GM18868 (cell line): ENCODE data around the gene TDRD7.
"Not testable (repeated sequence)": the region's sequence is repeated elsewhere in the genome, so short reads cannot be mapped to it uniquely, and the experiment has no call there.

Experiments used
- ATAC-seq: cut with Tn5 transposase; IDR thresholded peaks from one replicate; pipeline ENCODE4 v1.9.1; 2021; ENCODE audit warnings: mild to moderate bottlenecking, moderate library complexity; ENCODE audit not compliant: unreplicated experiment

Gene TDRD7

DNA sequence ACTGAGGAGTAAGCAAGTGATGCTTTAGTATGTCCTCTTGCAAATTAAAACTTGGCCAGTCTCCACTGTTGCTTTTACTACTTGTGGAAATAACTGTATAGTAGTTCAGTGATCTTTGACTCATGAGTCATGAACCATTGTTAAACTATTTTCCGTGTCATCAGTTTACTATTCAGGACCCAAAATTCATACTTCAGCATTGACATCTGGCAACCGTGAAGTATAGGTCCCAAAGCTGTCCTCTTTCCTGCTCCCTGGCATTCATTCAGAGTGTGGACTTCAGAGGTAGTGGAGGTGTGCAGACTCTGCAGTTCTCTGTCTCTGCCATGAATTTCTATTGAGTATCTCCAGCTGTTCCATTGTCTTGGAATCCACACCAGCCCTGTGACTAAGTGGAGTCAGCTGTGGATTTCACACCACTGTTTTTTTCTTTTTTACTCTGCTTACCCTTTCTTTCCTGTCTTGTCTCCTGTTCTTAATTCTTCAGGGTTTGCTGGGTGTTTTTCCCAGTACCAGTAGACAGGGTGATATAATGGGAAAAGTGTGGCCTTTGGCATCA lies 7.5 kb downstream of the TDRD7 start:
- no peak for ATAC-seq

DNA sequence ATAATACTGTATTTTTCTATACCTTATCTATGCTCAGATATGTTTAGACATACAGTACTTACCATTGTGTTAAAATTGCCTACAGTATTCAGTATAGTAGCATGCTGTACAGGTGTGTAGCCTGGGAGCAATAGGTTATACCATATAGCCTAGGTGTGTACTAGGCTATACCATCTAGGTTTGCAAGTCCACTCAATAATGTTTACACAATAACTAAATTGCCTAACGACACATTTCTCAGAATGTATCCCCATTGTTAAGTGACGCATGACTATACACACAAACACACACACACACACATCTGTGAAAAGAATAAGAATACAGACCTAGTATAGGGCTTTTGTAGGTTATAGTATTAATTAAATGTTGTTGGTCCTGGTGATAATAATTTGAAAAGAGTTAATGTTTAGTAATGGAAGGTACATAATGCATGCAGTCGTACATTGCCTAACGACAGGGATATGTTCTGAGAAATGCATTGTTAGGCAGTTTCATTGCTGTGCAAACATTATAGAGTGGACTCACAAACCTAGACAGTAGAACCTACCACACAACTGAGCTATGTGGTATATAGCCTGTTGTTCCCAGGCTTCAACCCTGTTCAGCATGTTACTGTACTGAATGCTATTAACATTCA lies 13.6 kb downstream of the TDRD7 start:
- ATAC-seq: no peak

DNA sequence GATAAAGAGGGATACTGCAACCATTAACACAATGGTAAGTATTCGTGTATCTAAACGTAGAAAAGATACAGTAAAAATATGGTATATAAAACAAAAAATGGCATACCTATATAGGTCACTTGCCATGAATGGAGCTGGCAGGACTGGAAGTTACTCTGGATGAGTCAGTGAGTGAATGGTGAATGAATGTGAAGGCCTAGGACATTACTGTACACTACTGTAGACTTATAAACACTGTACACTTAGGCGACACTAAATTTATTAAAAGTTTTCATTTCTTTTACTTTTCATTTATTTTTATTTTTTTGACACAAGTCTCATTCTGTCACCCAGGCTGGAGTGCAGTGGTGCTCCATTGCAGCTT lies 14.1 kb downstream of the TDRD7 start:
- ATAC-seq: no peak

DNA sequence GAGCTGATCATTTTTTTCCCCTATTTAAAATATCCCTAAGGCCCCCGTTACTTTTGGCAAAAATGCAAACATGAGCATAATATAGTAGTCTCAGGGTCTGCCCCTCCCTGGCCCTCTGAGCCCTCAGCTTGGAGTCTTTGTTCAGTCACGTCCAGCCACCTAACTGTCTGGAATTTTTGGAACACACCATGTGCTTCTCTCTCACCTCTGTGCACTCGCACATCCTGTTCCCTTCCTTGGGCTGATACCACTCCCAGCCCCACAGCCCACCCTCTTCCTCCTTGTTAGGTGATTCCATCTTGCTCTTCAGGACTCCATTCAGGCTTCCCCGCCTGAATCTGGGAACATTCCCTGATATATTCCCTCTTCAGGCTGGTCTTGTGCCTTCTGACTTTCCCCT lies 16.0 kb downstream of the TDRD7 start:
- ATAC-seq: no peak

DNA sequence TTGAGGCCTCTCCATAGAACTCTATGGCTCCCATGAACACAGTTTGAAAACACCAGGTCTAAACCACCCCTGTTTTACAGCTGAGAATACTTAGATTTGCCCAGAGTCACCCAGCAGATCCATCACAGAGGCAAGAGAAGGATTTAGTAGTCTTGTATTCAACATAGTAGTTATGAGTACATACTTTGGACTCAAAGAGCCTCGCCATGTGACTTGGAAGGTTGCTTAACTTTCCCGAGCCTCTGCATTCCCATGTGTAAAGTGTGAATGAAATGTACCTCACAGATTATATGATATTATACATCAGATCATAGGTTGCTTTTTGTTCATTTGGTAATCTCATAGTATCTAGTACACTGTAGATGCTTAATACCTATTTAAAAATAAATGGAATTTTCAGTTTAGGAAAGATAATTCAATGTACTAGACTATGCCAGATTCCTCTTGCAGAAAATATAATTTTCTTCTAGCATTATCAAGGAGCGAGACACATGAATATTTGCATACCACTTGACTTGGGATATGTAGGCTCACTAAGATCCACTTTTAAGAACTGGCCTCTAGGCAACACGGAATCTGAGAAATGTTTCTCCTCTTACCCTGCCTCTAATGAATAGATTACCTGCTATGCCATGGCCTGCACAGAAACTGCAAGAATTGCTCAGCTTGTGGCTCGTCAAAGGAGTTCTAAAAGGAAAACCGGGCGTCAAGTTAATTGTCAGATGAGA lies 18.6 kb downstream of the TDRD7 start:
- no peak for ATAC-seq

DNA sequence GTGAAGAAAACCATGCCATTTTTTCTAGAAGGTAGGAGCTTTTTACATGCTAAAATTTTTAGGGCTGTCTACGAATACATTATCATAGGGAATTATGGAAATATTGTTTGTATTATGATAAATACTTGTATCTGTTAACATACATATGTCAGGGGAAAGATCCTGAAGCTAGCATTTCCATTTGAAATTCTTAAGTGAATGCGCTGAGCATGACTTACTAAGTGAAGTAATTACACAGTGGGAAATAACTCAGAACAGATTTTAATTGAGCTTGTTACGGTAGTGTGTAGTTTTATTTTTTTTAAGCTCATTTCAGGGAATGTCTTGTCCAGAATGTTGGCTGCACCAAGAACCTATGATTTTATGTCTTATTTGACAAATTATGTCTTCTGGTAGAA lies 19.1 kb downstream of the TDRD7 start:
- no peak for ATAC-seq

DNA sequence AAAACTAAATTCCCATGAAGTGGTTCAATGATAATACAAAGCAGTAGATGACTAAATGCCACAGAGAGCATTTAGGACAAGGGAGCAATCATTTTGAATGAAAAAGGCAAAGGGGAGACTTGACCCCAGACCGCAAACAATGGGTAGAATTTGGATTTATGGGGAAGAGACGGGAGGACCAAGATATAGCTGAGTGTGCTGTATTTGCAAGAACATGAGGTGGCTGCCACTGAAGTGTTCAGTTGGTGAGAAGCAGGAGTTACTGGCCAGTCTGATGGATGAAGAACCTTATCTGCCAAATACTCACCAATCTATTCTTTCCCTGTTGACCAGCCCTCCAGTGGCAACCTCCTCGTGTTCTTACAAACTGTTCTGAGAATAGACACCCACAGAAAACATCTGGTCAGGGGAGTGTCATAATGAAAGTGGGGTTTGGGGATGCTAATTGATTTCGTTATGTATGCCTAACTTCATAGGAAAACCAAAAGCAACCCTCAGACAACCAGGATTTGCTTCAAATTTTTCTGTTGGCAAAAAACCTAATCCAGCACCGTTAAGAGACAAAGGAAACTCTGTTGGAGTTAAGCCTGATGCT lies 19.8 kb downstream of the TDRD7 start:
- ATAC-seq: no peak

DNA sequence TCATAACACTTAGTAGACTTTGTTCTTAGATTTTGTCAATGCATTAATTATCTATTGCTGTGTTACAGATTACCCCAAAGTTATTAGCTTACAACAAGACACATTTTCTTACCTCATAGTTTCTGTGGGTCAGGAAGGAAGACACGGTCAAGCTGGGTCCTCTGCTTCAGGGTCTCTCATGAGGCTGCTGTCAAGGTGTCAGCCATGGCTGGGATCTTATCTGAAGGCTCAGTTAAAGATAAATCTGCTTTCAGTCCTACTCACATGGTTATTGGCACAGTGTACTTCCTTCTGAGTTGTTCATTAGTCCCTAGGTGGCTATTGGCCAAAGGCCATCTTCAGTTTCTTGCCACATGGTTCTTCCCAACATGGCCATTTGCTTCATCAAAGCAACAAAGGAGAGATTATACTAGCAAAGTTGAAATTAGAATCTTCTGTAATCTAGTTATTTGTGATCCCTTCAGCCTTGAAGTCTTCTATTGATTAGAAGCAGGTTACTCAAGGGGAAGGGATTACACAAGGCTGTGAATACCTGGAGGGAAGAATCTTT lies 25.2 kb downstream of the TDRD7 start:
- ATAC-seq: no peak

DNA sequence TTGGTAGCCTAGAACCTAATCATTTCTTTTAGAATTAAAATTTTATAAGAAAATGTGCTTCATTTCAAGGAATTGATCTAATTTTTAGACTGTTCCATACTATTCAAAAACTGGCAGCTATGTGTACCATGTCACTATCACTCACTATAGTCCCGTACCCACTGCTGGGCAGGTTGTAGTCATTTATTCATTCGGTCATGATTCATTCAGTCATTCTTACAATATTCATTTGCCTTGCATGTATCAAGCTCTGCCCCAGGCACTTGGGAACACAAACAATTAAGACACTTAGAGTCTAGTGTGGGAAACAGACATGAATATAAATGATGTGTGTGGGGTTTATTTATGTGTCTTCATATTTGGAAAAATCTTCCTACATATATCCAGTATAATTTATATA lies 26.4 kb downstream of the TDRD7 start:
- ATAC-seq: no peak

DNA sequence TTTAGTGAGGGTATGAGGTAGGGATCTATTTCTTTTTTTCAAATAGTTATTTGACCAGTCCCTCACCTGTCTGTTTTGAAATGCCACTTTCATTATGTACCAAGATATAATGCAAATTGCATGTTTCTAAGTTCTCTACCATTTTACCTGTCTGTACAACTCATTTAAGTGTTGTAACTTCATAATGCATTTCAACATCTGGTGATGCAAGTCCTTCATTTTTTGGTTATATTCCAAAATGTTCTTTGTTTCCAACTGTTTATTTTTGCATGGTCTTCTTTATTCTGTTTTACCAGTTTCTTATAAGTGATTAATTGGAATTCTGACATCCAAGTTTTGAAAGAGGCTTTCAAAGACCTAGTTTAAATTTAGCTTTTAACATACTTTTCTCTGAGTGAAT lies 26.8 kb downstream of the TDRD7 start:
- no peak for ATAC-seq

DNA sequence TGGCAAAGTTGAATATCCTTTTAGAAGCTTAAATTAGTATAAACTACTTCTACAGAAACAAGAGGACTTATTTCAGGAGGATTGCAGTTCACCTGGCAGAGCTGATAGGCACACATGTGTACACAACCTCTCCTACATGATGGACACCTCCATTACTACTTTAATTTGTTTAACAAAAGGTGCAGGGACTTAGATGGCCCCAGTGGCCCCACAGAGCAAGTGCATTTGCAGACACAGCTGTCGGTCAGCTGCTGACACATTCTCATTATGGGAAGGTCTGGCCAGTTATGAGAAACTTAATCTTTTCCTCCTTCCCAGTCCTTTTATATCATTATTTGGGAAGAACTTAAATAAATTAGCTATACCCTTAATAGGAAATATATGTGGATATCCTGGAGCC lies 28.3 kb downstream of the TDRD7 start:
- no peak for ATAC-seq

DNA sequence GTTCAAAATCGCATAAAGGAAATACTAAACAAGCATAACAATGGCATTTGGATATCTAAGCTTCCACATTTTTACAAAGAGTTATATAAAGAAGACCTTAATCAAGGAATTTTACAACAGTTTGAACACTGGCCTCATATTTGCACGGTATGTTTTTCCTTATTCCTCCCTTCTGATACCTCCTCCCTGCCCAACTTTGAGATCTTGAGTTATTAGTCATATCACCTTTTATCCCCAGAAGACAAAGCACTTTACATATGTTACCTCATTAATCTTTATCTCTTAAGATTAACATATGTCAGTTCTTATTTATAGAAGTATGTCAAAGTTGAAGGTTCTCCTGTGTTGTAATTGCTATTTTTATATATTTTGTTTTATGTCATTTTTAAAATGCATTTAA lies 29.8 kb downstream of the TDRD7 start:
- ATAC-seq: no peak

DNA sequence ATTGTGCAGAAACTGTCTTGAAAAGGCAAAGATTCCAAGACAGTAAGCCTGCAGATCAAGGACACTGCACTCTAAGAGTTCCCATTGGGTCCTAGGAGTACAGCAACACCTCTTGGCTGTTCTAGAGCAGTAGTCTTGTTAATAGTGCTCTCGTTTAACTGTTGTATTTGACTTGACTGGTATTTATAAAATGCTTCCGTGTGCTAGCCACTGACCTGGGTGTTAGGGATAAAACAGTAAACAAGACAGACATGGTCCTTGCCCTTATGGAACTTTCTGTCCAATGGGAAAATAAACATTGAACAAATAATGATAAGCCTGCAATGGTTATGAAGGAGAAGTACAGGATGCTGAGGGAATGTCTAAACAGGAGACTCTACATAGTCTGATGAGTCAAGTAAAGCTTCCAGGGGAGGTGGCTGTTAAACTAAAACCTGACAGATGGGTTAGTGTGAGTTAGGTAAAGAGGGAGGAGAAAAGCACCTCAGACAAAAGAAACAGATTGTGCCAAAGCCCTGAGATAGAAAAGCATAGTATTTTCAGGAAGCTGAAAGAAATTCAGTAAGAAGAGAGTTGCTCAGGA lies 33.3 kb downstream of the TDRD7 start:
- no peak for ATAC-seq

DNA sequence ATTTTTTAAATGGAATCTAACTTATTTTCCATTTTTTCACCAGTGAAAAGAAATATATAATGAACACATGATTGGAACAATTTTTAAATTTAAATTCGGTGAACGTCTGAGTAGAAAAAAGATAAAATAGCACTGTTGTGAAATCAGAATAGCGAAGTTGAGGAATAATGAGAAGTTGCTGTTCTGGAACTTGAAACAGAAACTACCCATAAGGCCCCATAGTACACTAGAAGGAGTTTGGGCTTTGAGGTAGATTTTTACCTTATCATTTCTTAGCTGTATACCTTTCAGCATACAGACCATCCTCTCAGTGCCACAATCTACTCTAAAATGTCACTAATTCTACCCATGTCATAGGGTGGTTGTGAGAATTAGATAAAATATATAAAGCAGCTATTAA lies 35.1 kb downstream of the TDRD7 start:
- no peak for ATAC-seq

DNA sequence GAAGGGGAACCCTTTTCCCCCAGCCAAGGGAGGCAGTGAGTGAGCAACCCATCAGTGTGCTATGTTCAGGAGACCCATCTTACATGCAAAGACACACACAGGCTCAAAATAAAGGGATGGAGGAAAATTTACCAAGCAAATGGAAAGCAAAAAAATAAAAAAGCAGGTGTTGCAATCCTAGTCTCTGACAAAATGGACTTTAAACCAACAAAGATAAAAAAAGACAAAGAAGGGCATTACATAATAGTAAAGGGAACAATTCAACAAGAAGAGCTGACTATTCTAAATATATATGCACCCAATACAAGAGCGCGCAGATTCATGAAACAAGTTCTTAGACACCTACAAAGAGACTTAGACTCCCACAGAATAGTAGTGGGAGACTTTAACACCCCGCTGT lies 41.7 kb downstream of the TDRD7 start:
- not testable (repeated sequence) for ATAC-seq

DNA sequence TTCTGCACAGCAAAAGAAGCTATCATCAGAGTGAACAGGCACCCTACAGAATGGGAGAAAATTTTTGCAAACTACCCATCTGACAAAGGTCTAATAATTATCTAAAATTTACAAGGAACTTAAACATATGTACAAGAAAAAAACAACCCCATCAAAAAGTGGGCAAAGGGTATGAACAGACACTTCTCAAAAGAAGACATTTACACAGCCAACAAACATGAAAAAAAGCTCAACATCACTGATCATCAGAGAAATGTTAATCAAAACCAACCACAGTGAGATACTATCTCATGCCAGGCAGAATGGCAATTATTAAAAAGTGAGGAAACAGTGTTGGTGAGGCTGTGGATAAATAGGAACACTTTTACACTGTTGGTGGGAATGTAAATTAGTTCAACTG lies 44.9 kb downstream of the TDRD7 start:
- not testable (repeated sequence) for ATAC-seq

DNA sequence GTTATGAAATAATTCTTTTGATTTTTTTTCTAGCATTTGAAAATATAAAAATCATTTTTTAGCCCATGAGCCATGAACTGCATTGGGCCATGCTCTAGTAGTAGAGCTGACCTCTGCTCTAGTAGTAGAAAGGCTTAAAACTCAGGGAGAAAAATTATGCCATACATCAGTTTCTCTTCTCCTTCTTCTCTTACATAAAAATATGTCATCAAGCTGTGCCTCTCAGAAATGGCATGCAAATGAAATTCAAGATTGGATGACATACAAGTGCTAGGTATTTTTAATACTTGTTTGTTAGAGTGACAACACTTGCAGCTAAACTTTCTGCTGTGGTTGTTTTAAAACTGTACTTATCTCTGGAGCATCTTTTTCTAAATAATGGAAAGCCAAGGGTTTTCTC lies 47.4 kb downstream of the TDRD7 start:
- no peak for ATAC-seq

DNA sequence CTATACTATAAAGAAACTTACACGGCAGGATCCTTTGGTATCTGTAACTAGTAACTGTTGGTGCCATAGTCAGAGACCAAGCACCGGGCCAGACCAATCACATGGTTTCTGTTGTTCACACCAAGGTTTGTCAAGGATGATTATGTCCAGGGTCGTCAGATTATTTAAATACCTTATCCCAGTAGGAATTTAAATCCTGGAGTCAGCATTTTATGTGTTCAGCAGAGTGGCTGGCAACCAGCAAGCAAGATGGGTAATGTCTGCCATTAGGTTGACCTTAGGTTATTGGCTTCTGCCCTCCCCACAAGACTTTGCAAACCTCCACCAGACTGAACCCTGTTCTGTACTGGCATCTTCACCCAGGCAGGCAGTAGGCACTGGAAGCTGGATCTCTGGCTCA lies 50.3 kb downstream of the TDRD7 start:
- ATAC-seq: no peak

DNA sequence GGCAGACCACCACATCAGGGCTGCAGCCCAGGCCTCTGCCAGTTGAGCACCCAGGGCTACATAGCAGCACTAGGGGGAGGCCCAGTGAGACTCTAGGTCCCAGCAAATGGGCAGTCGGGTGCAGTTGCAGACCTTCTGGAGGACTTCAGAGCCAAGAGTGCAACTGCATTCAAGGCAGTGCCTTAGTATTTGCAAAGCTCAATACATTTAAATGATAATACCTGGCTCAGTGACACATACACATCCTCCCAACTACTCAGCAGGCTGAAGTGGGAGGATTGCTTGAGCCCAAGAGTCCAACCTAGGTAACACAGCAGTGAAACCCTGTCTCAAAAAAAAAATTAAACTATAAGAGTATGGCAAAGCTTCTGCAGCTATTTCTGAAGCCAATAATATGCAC lies 51.0 kb downstream of the TDRD7 start:
- ATAC-seq: no peak

DNA sequence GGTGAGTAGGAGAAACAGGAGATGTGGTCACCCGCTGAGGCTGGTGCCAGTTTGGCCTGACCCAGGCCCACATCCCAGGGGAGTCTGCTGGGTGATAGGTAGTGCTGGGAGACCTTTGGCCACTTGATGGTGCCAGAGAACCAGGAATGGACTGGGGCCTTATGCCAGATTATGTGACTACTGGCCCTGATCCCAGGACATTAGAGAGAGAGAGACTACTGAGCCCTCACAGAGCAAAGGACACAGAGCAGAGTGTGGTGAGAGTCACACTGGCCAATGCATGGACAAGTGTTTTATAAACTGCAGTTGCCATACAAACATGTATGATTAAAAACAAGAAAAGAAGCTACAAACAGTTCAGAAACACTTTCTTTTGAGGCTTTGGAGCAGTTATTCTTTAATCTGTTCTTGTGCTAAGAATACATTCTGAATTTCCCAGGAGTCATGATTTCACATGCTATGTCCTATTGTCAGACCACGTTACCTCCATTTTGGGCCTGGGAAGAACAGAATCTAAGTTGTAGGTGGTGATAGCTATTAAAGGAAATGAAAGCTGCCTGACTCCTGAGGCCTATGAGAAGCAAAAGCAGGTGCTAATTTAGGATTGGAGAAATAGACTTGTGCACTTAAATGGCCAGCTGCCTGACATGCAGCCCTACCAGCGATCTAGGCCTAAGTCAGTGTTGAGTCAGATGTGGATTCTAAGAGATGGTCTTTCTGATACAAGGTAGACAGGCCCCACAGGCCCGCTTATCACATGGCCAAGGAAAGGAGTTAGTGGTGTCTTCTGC lies 57.0 kb downstream of the TDRD7 start:
- ATAC-seq: peak; percentile 83

DNA sequence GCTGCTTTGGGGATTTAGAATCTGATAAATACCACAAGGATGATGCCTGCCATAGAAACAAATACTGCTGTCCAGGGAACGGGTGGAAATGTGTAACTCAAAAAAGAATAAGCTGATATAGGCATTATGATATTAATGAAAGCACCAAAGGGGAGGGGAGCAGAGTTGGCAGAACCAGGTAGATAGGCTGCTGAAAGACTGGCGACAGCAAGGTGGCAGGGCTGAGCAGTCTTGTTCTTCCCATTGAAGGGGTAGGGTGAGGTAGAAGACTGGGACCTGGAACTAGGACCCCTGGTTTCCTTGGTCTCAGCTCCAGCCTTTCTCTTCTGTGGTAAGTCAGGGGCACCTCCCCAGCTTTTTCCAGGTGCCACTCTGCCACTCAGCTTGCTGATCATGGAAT lies 58.2 kb downstream of the TDRD7 start:
- no peak for ATAC-seq
